GM12892 (cell line): ENCODE data around the gene NOP56.
"Not testable (repeated sequence)": the region's sequence is repeated elsewhere in the genome, so short reads cannot be mapped to it uniquely, and the experiment has no call there.

Experiments used
- DNase-seq: peaks from one replicate; pipeline ENCODE4 v3.0.0; 2011; ENCODE audit not compliant: insufficient read length
- FAIRE-seq: peaks from 2 replicates; lab custom pipeline; 2011; peaks lifted over from hg19 to GRCh38; lab: Jason Lieb, UNC
- POLR2A ChIP-seq: IDR thresholded peaks from 2 replicates; pipeline ENCODE4 v1.6.1; 2011; ENCODE audit warnings: low read depth, low read length, control low read depth
- POLR2AphosphoS5 ChIP-seq: IDR thresholded peaks from 2 replicates; pipeline ENCODE4 v1.6.1; 2011; ENCODE audit warnings: low read depth, low read length, control low read depth
- TAF1 ChIP-seq: IDR thresholded peaks from 2 replicates; pipeline ENCODE4 v1.6.1; 2011; ENCODE audit warnings: low read depth, mild to moderate bottlenecking, control low read depth, low read length, borderline replicate concordance

NOP56 gene

GRCh38 chr20:2691663-2692035 is 39.2 kb downstream of the NOP56 start:
- DNase-seq = no peak
- no peak for FAIRE-seq
- TF ChIP-seq TAF1 (no peak), POLR2A (no peak), POLR2AphosphoS5 (no peak)

- no peak for FAIRE-seq
- peak; percentile 59 for DNase-seq
- TF ChIP-seq TAF1 (no peak), POLR2A (no peak), POLR2AphosphoS5 (no peak)
Measured at GRCh38 chr20:2692036-2692885, 39.8 kb downstream of the NOP56 start, which contains the start of gene EBF4. Gene EBF4 (plus strand): TSS chr20:2692780. CDS start chr20:2693646, 866 bp downstream.

GRCh38 chr20:2692886-2693285 is 40.5 kb downstream of the NOP56 start:
- DNase-seq (no peak), FAIRE-seq (no peak)
- TF ChIP-seq POLR2AphosphoS5 = no peak
- TF ChIP-seq POLR2A = no peak

- no peak for TF ChIP-seq TAF1
- TF ChIP-seq POLR2AphosphoS5 = no peak
- TF ChIP-seq POLR2A = no peak
- FAIRE-seq (no peak), DNase-seq (no peak)
Measured at GRCh38 chr20:2693286-2694007, 41.0 kb downstream of the NOP56 start.

GRCh38 chr20:2694008-2694471 is 41.6 kb downstream of the NOP56 start:
- no peak for FAIRE-seq
- no peak for DNase-seq
- TF ChIP-seq POLR2A (no peak), TAF1 (no peak), POLR2AphosphoS5 (no peak)

GRCh38 chr20:2694519-2694918 is 42.1 kb downstream of the NOP56 start:
- no peak for TF ChIP-seq POLR2A
- TF ChIP-seq POLR2AphosphoS5 = no peak
- no peak for TF ChIP-seq TAF1
- FAIRE-seq (no peak), DNase-seq (no peak)

GRCh38 chr20:2695206-2695983 is 43.0 kb downstream of the NOP56 start:
- no peak for FAIRE-seq
- no peak for DNase-seq
- TF ChIP-seq TAF1 = no peak
- no peak for TF ChIP-seq POLR2A
- TF ChIP-seq POLR2AphosphoS5 = no peak

GRCh38 chr20:2695984-2696525 is 43.6 kb downstream of the NOP56 start:
- not testable (repeated sequence) for FAIRE-seq, DNase-seq

- TF ChIP-seq POLR2AphosphoS5 (no peak), POLR2A (no peak), TAF1 (no peak)
- no peak for FAIRE-seq
- no peak for DNase-seq
Measured at GRCh38 chr20:2696646-2697045, 44.2 kb downstream of the NOP56 start.

GRCh38 chr20:2697768-2698167 is 45.3 kb downstream of the NOP56 start:
- TF ChIP-seq TAF1 (no peak), POLR2A (no peak), POLR2AphosphoS5 (no peak)
- DNase-seq (no peak), FAIRE-seq (no peak)

GRCh38 chr20:2698186-2698817 is 45.9 kb downstream of the NOP56 start:
- TF ChIP-seq POLR2AphosphoS5 (no peak), TAF1 (no peak), POLR2A (no peak)
- DNase-seq = no peak
- no peak for FAIRE-seq
